GM12878 (cell line): ENCODE data around the gene CHST15. TPM values are rescaled to one million over a fixed set of nuclear protein-coding genes. Genes with fewer than 3 reads are reported as not detected.

Source experiments
- ATAC-seq: fragments of 200-7000 bp; cut with Tn5 transposase; 3 replicates; pipeline ENCODE4 v1.9.1; 2020; ENCODE audit warnings: mild to moderate bottlenecking, moderate library complexity
- BruUV-seq: library from RNA; stranded (reverse); fragments of 400-500 nt; replicated peaks from 2 replicates; lab custom pipeline; 2021; lab: Mats Ljungman, UMichigan
- CTCF ChIA-PET: fragments of 300-600 bp; sonication (Branson Sonifier 250); formaldehyde crosslinking; extraction: SDS; loops from one replicate; lab custom pipeline; 2021; ENCODE audit warnings: inconsistent platforms; lab: Yijun Ruan, JAX
- POLR2A ChIA-PET: fragments of 350-600 bp; formaldehyde crosslinking; extraction: SDS; loops from one replicate; lab custom pipeline; 2021; ENCODE audit warnings: inconsistent platforms; lab: Charles Lee
- RAD21 ChIA-PET: fragments of 300-600 bp; sonication (Branson Sonifier 250); formaldehyde crosslinking; loops from one replicate; lab custom pipeline; 2023; ENCODE audit warnings: antibody characterized with exemption; ENCODE audit not compliant: unreplicated experiment; lab: Charles Lee
- SMC1A ChIA-PET: fragments of 300-600 bp; sonication (Branson Sonifier 250); formaldehyde crosslinking; loops from one replicate; lab custom pipeline; 2023; ENCODE audit not compliant: unreplicated experiment, uncharacterized antibody; lab: Charles Lee
- DNase-seq: peaks from one replicate; pipeline ENCODE4 v3.0.0-alpha.2; 2011; ENCODE audit warnings: low read depth, low spot score
- FAIRE-seq: peaks from 3 replicates; lab custom pipeline; 2011; peaks lifted over from hg19 to GRCh38; lab: Jason Lieb, UNC
- H2AFZ ChIP-seq: 2 replicates; pipeline ENCODE4 v1.6.0; 2011; ENCODE audit warnings: low read depth, low read length, control low read depth; ENCODE audit not compliant: control insufficient read depth
- H3K27ac ChIP-seq: 2 replicates; pipeline ENCODE4 v1.5.1; 2011; ENCODE audit warnings: control low read depth; ENCODE audit not compliant: control insufficient read depth, insufficient read depth
- H3K27me3 ChIP-seq, 2 experiments: replicated peaks in 1 of 2; 2 replicates each; pipeline versions ENCODE4 v1.6.0 to v1.6.1; 2011; ENCODE audit warnings: low read length in 1 of 2; ENCODE audit not compliant: control insufficient read depth in 2 of 2, insufficient read depth in 2 of 2
- H3K36me3 ChIP-seq, 2 experiments: 2 replicates each; pipeline ENCODE4 v1.5.1; 2011; ENCODE audit warnings: low read length in 1 of 2; ENCODE audit not compliant: control insufficient read depth in 2 of 2, insufficient read depth in 2 of 2
- H3K4me1 ChIP-seq: 2 replicates; pipeline ENCODE4 v1.6.1; 2011; ENCODE audit warnings: mild to moderate bottlenecking, low read length, moderate library complexity, mixed read lengths; ENCODE audit not compliant: control insufficient read depth, insufficient read depth
- H3K4me2 ChIP-seq: 2 replicates; pipeline ENCODE4 v1.6.0; 2011; ENCODE audit warnings: control low read depth; ENCODE audit not compliant: control insufficient read depth, insufficient read depth
- H3K4me3 ChIP-seq: fragments of 200-600 bp; sonication (generic); 2 replicates; pipeline ENCODE4 v1.5.1; 2016
- H3K79me2 ChIP-seq: 2 replicates; pipeline ENCODE4 v1.6.0; 2011; ENCODE audit warnings: low read length; ENCODE audit not compliant: control insufficient read depth, insufficient read depth
- H3K9ac ChIP-seq: 2 replicates; pipeline ENCODE4 v1.8.0; 2011; ENCODE audit warnings: low read length, control low read depth, mixed read lengths; ENCODE audit not compliant: control insufficient read depth, insufficient read depth
- H3K9me3 ChIP-seq: replicated peaks from 3 replicates; pipeline ENCODE4 v1.5.1; 2011; ENCODE audit warnings: mild to moderate bottlenecking, low read length; ENCODE audit not compliant: control insufficient read depth, insufficient read depth
- H4K20me1 ChIP-seq: 2 replicates; pipeline ENCODE4 v1.6.0; 2011; ENCODE audit not compliant: control insufficient read depth, insufficient read depth
- CHD1 ChIP-seq: IDR thresholded peaks from 2 replicates; pipeline ENCODE4 v1.6.1; 2012; ENCODE audit warnings: low read depth, low read length, improper control_type of control experiment
- CTCF ChIP-seq, 3 experiments: IDR thresholded peaks in 2 of 3; conservative IDR thresholded peaks in 1 of 3; 2 replicates each; pipeline ENCODE4 v1.5.1; 2011; ENCODE audit warnings: low read depth in 3 of 3, low read length in 3 of 3, mild to moderate bottlenecking in 3 of 3, control low read depth in 2 of 3, moderate library complexity in 2 of 3, inconsistent platforms in 1 of 3, mixed read lengths in 1 of 3; ENCODE audit not compliant: control insufficient read depth in 2 of 3, insufficient read depth in 1 of 3; ENCODE audit errors: extremely low read depth in 1 of 3
- E4F1 ChIP-seq: fragments of 450-650 bp; IDR thresholded peaks from 2 replicates; pipeline ENCODE4 v1.6.1; 2018; ENCODE audit warnings: borderline replicate concordance, mild to moderate bottlenecking; ENCODE audit not compliant: partially characterized antibody
- MEF2B ChIP-seq: fragments of 450-650 bp; IDR thresholded peaks from 2 replicates; pipeline ENCODE4 v1.6.1; 2018; ENCODE audit warnings: mild to moderate bottlenecking, moderate library complexity; ENCODE audit not compliant: partially characterized antibody, poor library complexity, severe bottlenecking
- PKNOX1 ChIP-seq: fragments of 450-650 bp; IDR thresholded peaks from 2 replicates; pipeline ENCODE4 v1.6.1; 2016; ENCODE audit warnings: mild to moderate bottlenecking
- POU2F2 ChIP-seq: IDR thresholded peaks from 3 replicates; pipeline ENCODE4 v1.6.1; 2011; ENCODE audit warnings: low read depth, mild to moderate bottlenecking, low read length, borderline replicate concordance
- SMAD1 ChIP-seq: fragments of 450-650 bp; IDR thresholded peaks from 2 replicates; pipeline ENCODE4 v1.6.1; 2018; ENCODE audit warnings: mild to moderate bottlenecking, low read depth; ENCODE audit not compliant: partially characterized antibody
- SRF ChIP-seq, 2 experiments: IDR thresholded peaks; 2 replicates each; pipeline ENCODE4 v1.6.1; 2011; ENCODE audit warnings: low read depth in 2 of 2, low read length in 2 of 2, mild to moderate bottlenecking in 1 of 2, moderate library complexity in 1 of 2
- TCF3 ChIP-seq: IDR thresholded peaks from 2 replicates; pipeline ENCODE4 v1.6.1; 2012; ENCODE audit warnings: low read depth, mild to moderate bottlenecking, low read length, borderline replicate concordance; ENCODE audit not compliant: insufficient read depth
- ZBTB4 ChIP-seq: fragments of 450-650 bp; formaldehyde crosslinking; IDR thresholded peaks from 2 replicates; pipeline ENCODE4 v1.4.0; 2022; ENCODE audit warnings: mild to moderate bottlenecking, moderate library complexity
- WGBS: methylation state at CpG from one replicate; pipeline ENCODE4 v1.1.6; 2016; ENCODE audit warnings: low lambda C conversion rate; ENCODE audit not compliant: insufficient replicate concordance, insufficient coverage; ENCODE audit errors: missing lambda C conversion rate; 5-methylcytosine and 5-hydroxymethylcytosine counted together
- in situ Hi-C: fragments of 300-500 bp; cut with MboI; formaldehyde crosslinking; loops from 9 replicates; pipeline ENCODE4 v1.14.3; 2018; ENCODE audit warnings: mixed read lengths
- intact Hi-C: fragments of 100-400 bp; cut with micrococcal nuclease; formaldehyde crosslinking; loops from one replicate; pipeline ENCODE4 v1.14.2; 2022; ENCODE audit not compliant: unreplicated experiment
- polyA plus RNA-seq, 11 experiments: library from polyadenylated mRNA; depleted of rRNA in 4 of 11; unstranded in 6 of 11; stranded (reverse) in 5 of 11; fragments of >200 nt; fragmentation: Nextera tagmentation in 4 of 11; fragmentation: Illumina TruSeq in 1 of 11; extraction: Ambion mirVana in 4 of 11; extraction: Trizol in 1 of 11; gene quantifications; 1 replicate in 1 of 11; 2 replicates in 10 of 11; pipeline versions ENCODE4 v1.2.1 to v1.2.3, GENCODE V29; 2011 to 2016; ENCODE audit warnings: inconsistent platforms in 2 of 11, missing spikeins in 2 of 11, low read depth in 1 of 11
- total RNA-seq, 4 experiments: library from RNA; depleted of rRNA in 3 of 4; stranded (reverse); fragments of >200 nt in 3 of 4; fragmentation: Illumina TruSeq in 1 of 4; extraction: Trizol in 1 of 4; gene quantifications; 2 replicates each; pipeline versions ENCODE4 v1.2.1 to v1.2.3, GENCODE V29; 2013 to 2021

The CHST15 gene
- total and polyA plus RNA-seq, 10 of the 15 experiments (the other 5 are each of a cell fraction or from before 2014, with no cell fraction given), result 0.02 to 0.53 (median 0.05) TPM; not detected in 1

- no peak overlapping the region for H3K4me2 ChIP-seq
- H3K4me3 ChIP-seq, result no peak overlapping the region
- BruUV-seq, result no TSS peak
- no peak overlapping the region for H3K9ac ChIP-seq
- no peak overlapping the region for H3K27ac ChIP-seq
- intact Hi-C loops, result loop anchor here (10.0 kb wide), 1 partner anchor 218 kb away; no protein-coding TSS in a partner anchor
- ChIA-PET SMC1A (interaction anchor here (0.9 to 1.7 kb wide), 3 partner anchors 17 to 922 kb away, joined by 3 to 6 read pairs (median 5); no protein-coding TSS in a partner anchor), RAD21 (interaction anchor here (0.7 to 1.6 kb wide), 2 partner anchors 121 to 381 kb away, joined by 3 read pairs; no protein-coding TSS in a partner anchor), POLR2A (no interaction called here), CTCF (interaction anchor here (0.7 to 10.5 kb wide), 7 partner anchors 18 to 735 kb away, joined by 3 to 133 read pairs (median 4); no protein-coding TSS in a partner anchor)
- ATAC-seq, result no peak
- H3K4me1 ChIP-seq, result no peaks in the 10 kb centered on the region
- no peak for FAIRE-seq
- 0 out of 4 replicates have a peak, but pooled peaks cover 0 to 2% of the 10 kb centered on the region in 2 experiments for H3K27me3 ChIP-seq
- no peaks in the 10 kb centered on the region for H3K79me2 ChIP-seq
- 25% methylated on average over 10 of the region's 10 CpGs for WGBS
- in situ Hi-C loops, result no loop called here
- TF ChIP-seq SMAD1, result no peak
- no peak for TF ChIP-seq POU2F2
- no peak for TF ChIP-seq CHD1
- TF ChIP-seq SRF (IDR thresholded peaks at IDR 0.05; ENCODE audit: low read depth in 2 of 2, low read length in 2 of 2), result no peak
- no peak for TF ChIP-seq PKNOX1
- no peak for TF ChIP-seq E4F1
- TF ChIP-seq MEF2B, result no peak
- TF ChIP-seq CTCF (IDR thresholded peaks at IDR 0.05 in 2 of 3, conservative IDR thresholded peaks at IDR 0.05 in 1 of 3; ENCODE audit: control insufficient read depth in 2 of 3, extremely low read depth in 1 of 3, insufficient read depth in 1 of 3, low read depth in 3 of 3, low read length in 3 of 3), result no peak
- no peak for TF ChIP-seq ZBTB4 (CRISPR knock-in tag)
- TF ChIP-seq TCF3, result no peak
- no peak for DNase-seq
- H3K36me3 ChIP-seq, result no peaks in the 10 kb centered on the region
- no peak overlapping the region for H2AFZ ChIP-seq
- H4K20me1 ChIP-seq, result no peaks in the 10 kb centered on the region
- no peaks in the 10 kb centered on the region for H3K9me3 ChIP-seq
Observed at GRCh38 chr10:123962756-123963530, 130.5 kb downstream of the CHST15 start.
